Measurements from ENCODE around the gene PTX4.

PTX4 gene

GRCh38 chr16:1495889-1496262, 7.1 kb upstream of the PTX4 start:
- TF ChIP-seq, protein P1, sequence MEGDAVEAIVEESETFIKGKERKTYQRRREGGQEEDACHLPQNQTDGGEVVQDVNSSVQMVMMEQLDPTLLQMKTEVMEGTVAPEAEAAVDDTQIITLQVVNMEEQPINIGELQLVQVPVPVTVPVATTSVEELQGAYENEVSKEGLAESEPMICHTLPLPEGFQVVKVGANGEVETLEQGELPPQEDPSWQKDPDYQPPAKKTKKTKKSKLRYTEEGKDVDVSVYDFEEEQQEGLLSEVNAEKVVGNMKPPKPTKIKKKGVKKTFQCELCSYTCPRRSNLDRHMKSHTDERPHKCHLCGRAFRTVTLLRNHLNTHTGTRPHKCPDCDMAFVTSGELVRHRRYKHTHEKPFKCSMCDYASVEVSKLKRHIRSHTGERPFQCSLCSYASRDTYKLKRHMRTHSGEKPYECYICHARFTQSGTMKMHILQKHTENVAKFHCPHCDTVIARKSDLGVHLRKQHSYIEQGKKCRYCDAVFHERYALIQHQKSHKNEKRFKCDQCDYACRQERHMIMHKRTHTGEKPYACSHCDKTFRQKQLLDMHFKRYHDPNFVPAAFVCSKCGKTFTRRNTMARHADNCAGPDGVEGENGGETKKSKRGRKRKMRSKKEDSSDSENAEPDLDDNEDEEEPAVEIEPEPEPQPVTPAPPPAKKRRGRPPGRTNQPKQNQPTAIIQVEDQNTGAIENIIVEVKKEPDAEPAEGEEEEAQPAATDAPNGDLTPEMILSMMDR (IDR thresholded peaks at IDR 0.05; ENCODE audit: low read depth, low read length, missing control alignments): no peak
- H3K4me3 ChIP-seq (ENCODE audit: low read depth, low read length): no peak overlapping the region
- in situ Hi-C loops (cut with HindIII; ENCODE audit: low sequenced_read_pairs): loop anchor here (25.0 kb wide), 1 partner anchor 109 kb away; no protein-coding TSS in a partner anchor
- DNase-seq (ENCODE audit: low read depth): no peak

DNA sequence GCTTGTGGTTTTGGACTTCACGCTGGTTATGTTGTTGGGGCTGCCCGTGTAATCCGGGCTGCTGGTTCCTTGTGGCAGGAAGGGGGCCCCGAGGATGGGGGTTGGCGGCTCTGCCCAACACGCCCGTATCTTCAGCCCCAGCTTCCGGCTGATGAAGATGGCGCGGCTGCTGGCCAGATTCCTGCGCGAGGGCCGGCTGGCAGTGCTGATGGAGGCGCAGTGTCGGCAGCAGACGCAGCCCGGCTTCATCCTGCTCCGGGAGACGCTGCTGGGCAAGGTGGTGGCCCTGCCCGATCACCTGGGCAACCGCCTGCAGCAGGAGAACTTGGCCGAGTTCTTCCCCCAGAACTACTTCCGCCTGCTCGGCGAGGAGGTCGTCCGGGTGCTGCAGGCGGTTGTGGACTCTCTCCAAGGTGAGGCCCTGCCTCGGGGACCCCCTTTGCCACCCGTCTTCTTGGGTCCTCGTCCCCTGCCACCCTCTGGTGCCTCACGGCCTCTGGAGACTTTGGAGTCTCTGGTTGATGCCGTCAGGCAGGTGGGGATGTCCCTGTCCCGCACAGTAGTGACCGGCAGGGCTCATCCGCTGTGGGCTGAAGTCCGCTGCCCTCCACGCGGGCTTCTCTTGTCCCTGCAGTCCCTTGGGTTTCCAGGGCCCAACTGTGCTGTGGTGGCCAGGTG, 6.6 kb upstream of the PTX4 start:
- in situ Hi-C loops (cut with HindIII; ENCODE audit: low sequenced_read_pairs): loop anchor here (25.0 kb wide), 1 partner anchor 108 kb away; no protein-coding TSS in a partner anchor
- no peak for DNase-seq (ENCODE audit: low read depth)
- no peak overlapping the region for H3K4me3 ChIP-seq (ENCODE audit: low read depth, low read length)
- TF ChIP-seq, protein P1 (IDR thresholded peaks at IDR 0.05; ENCODE audit: low read depth, low read length, missing control alignments): no peak

- H3K4me3 ChIP-seq (ENCODE audit: low read depth, low read length): no peak overlapping the region
- in situ Hi-C loops (cut with HindIII; ENCODE audit: low sequenced_read_pairs): loop anchor here (25.0 kb wide), 1 partner anchor 107 kb away; no protein-coding TSS in a partner anchor
- no peak for DNase-seq (ENCODE audit: low read depth)
- TF ChIP-seq, protein P1 (IDR thresholded peaks at IDR 0.05; ENCODE audit: low read depth, low read length, missing control alignments): no peak
Observed at GRCh38 chr16:1494711-1495110, 6.0 kb upstream of the PTX4 start.

GRCh38 chr16:1494129-1494640, 5.4 kb upstream of the PTX4 start:
- in situ Hi-C loops (cut with HindIII; ENCODE audit: low sequenced_read_pairs): loop anchor here (25.0 kb wide), 1 partner anchor 107 kb away; no protein-coding TSS in a partner anchor
- TF ChIP-seq, protein P1 (IDR thresholded peaks at IDR 0.05; ENCODE audit: low read depth, low read length, missing control alignments): peak; percentile 57
- peak; percentile 22 for DNase-seq (ENCODE audit: low read depth)
- peak overlapping the region; percentile 79 for H3K4me3 ChIP-seq (ENCODE audit: low read depth, low read length)

- peak overlapping the region; percentile 79 for H3K4me3 ChIP-seq (ENCODE audit: low read depth, low read length)
- TF ChIP-seq, protein P1 (IDR thresholded peaks at IDR 0.05; ENCODE audit: low read depth, low read length, missing control alignments): no peak
- in situ Hi-C loops (cut with HindIII; ENCODE audit: low sequenced_read_pairs): loop anchor here (25.0 kb wide), 1 partner anchor 106 kb away; no protein-coding TSS in a partner anchor
- DNase-seq (ENCODE audit: low read depth): no peak
Observed at GRCh38 chr16:1493746-1494094, 5.0 kb upstream of the PTX4 start.

- TF ChIP-seq, protein P1 (IDR thresholded peaks at IDR 0.05; ENCODE audit: low read depth, low read length, missing control alignments): no peak
- in situ Hi-C loops (cut with HindIII; ENCODE audit: low sequenced_read_pairs): loop anchor here (25.0 kb wide), 1 partner anchor 106 kb away; no protein-coding TSS in a partner anchor
- H3K4me3 ChIP-seq (ENCODE audit: low read depth, low read length): peak within 1 kb of the TSS; percentile 79
- peak; percentile 33 for DNase-seq (ENCODE audit: low read depth)
Observed at GRCh38 chr16:1492923-1493745, 4.4 kb upstream of the PTX4 start, which contains the start of gene TELO2. Gene TELO2, plus strand, starts transcription at chr16:1493360. Its CDS starts 922 bp downstream, at chr16:1494282.
